Mammary epithelial cell (primary cell): ENCODE data around the gene CCDC88B.

Experiments used
- CTCF ChIP-seq, 2 donors: IDR thresholded peaks in 1 of 2; conservative IDR thresholded peaks in 1 of 2; 2 replicates each; pipeline ENCODE4 v1.5.1; 2011 to 2012; ENCODE audit warnings: inconsistent platforms in 2 of 2, low read length in 2 of 2, mild to moderate bottlenecking in 2 of 2, control low read depth in 1 of 2, low read depth in 1 of 2; ENCODE audit not compliant: insufficient read depth in 1 of 2; ENCODE audit errors: extremely low read depth in 1 of 2
- EZH2 ChIP-seq: IDR thresholded peaks from 2 replicates; pipeline ENCODE4 v1.6.1; 2012; ENCODE audit warnings: low read length, inconsistent platforms, borderline replicate concordance

- TF ChIP-seq CTCF (conservative IDR thresholded peaks at IDR 0.05 in 1 of 2, IDR thresholded peaks at IDR 0.05 in 1 of 2; ENCODE audit: extremely low read depth in 1 of 2, insufficient read depth in 1 of 2, low read depth in 1 of 2, low read length in 2 of 2): no peak
- TF ChIP-seq EZH2: no peak
These were observed 50.6 kb downstream of the CCDC88B start for GRCh38 chr11:64390558-64390957.
